Suprapubic skin (tissue), 4 donors: ENCODE data around the gene CLRN2. TPM values are rescaled to one million over a fixed set of nuclear protein-coding genes. Genes with fewer than 3 reads are reported as not detected.
"Not testable (repeated sequence)": the region's sequence is repeated elsewhere in the genome, so short reads cannot be mapped to it uniquely, and the experiment has no call there.

ENCODE experiments used
- DNase-seq, 2 donors: peaks; one replicate each; pipeline ENCODE4 v3.0.0-alpha.2; 2019; ENCODE audit warnings: low spot score in 2 of 2
- H3K27ac ChIP-seq: fragments of 200-600 bp; sonication (generic); one replicate; pipeline ENCODE4 v1.5.1; 2019
- H3K27me3 ChIP-seq: fragments of 200-600 bp; sonication (generic); one replicate; pipeline ENCODE4 v1.5.1; 2019
- H3K36me3 ChIP-seq: fragments of 200-600 bp; sonication (generic); one replicate; pipeline ENCODE4 v1.5.1; 2019
- H3K4me1 ChIP-seq: fragments of 200-600 bp; sonication (generic); one replicate; pipeline ENCODE4 v1.5.1; 2019
- H3K4me3 ChIP-seq: fragments of 200-600 bp; sonication (generic); one replicate; pipeline ENCODE4 v1.5.1; 2019; ENCODE audit warnings: mild to moderate bottlenecking
- H3K9me3 ChIP-seq: fragments of 200-600 bp; sonication (generic); one replicate; pipeline ENCODE4 v1.5.1; 2019
- CTCF ChIP-seq, 2 donors: fragments of 200-600 bp in 1 of 2; fragments of 450-650 bp in 1 of 2; sonication (generic) in 1 of 2; IDR thresholded peaks; one replicate each; pipeline ENCODE4 v1.5.1; 2016 to 2019; ENCODE audit warnings: antibody characterized with exemption in 2 of 2, mild to moderate bottlenecking in 1 of 2, moderate library complexity in 1 of 2
- EP300 ChIP-seq: sonication (generic); formaldehyde crosslinking; IDR thresholded peaks from one replicate; pipeline ENCODE4 v1.6.1; 2017; ENCODE audit warnings: antibody characterized with exemption
- POLR2A ChIP-seq, 2 donors: fragments of 450-650 bp; IDR thresholded peaks; one replicate each; pipeline ENCODE4 v1.6.1; 2017; ENCODE audit warnings: antibody characterized with exemption in 2 of 2, mild to moderate bottlenecking in 2 of 2, moderate library complexity in 2 of 2
- POLR2AphosphoS5 ChIP-seq, 3 donors: sonication (generic); formaldehyde crosslinking; IDR thresholded peaks; one replicate each; pipeline ENCODE4 v1.6.1; 2017; ENCODE audit warnings: antibody characterized with exemption in 3 of 3
- WGBS: methylation state at CpG from one replicate; pipeline ENCODE4 v1.1.5; 2018; 5-methylcytosine and 5-hydroxymethylcytosine counted together
- total RNA-seq, 4 donors: library from RNA; depleted of rRNA; stranded (reverse); fragments of >200 nt; gene quantifications; one replicate each; pipeline ENCODE4 v1.1.0, GENCODE V29; 2016

CLRN2 gene
- total RNA-seq, 4 donors from 2014 or later, result not detected

DNA sequence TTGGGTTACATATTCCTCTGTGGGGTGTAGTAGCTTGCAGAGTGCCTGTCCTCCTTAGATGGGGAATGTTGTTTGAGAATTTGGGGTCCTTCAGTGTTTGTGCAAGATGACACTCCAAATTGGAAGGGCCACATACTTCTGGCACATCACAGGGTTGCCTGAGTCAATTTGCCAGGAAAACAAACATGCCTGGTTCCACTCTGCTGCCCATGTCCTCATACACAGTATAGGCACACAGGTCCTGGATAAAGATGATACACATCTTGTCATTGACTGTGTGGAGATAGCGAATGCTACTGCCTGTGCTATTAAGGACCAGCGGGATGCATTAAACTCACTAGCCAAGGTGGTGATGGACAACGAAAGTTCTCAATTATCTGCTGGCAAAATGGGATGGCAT lies 50.9 kb downstream of the CLRN2 start:
- Histone ChIP-seq H3K36me3 (no peaks in the 10 kb centered on the region), H3K27me3 (no peaks in the 10 kb centered on the region), H3K27ac (no peak overlapping the region), H3K4me1 (no peaks in the 10 kb centered on the region), H3K4me3 (no peak overlapping the region), H3K9me3 (no peaks in the 10 kb centered on the region)
- TF ChIP-seq EP300 (no peak), CTCF (IDR thresholded peaks at IDR 0.05) (no peak), POLR2A (IDR thresholded peaks at IDR 0.05) (no peak), POLR2AphosphoS5 (IDR thresholded peaks at IDR 0.05) (no peak)
- DNase-seq, result no peak
- WGBS, result 93% methylated on average over 3 of the region's 3 CpGs

DNA sequence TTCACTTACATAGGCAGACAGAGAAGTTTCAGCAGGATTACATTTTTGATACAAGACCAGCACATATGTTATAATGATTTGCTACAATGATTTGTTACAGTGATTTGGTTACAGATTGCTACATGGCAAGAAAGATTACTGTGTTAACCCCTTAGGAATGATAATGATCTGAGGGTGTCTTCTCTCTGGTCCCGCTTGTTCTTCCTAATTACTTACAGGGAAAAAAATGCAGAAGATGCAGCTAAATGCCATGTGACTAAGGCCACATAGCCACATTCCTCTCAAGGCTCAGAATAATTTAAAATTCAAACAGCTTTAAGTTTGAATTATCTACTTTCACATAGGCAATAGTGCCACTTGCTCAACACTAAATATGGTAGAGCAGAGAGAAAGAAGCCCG lies 52.3 kb downstream of the CLRN2 start:
- WGBS, result 59% methylated on average over 2 of the region's 2 CpGs
- no peak overlapping the region for H3K4me3 ChIP-seq
- H3K4me1 ChIP-seq, result no peaks in the 10 kb centered on the region
- H3K9me3 ChIP-seq, result no peaks in the 10 kb centered on the region
- DNase-seq, result no peak
- TF ChIP-seq CTCF (IDR thresholded peaks at IDR 0.05) (no peak), POLR2A (IDR thresholded peaks at IDR 0.05) (no peak), POLR2AphosphoS5 (IDR thresholded peaks at IDR 0.05) (no peak), EP300 (no peak)
- H3K36me3 ChIP-seq, result no peaks in the 10 kb centered on the region
- no peak overlapping the region for H3K27ac ChIP-seq
- H3K27me3 ChIP-seq, result no peaks in the 10 kb centered on the region

- Histone ChIP-seq H3K4me3 (no peak overlapping the region), H3K27me3 (no peaks in the 10 kb centered on the region), H3K36me3 (no peaks in the 10 kb centered on the region), H3K9me3 (no peaks in the 10 kb centered on the region), H3K27ac (no peak overlapping the region), H3K4me1 (peaks cover 16% of the 10 kb centered on the region)
- DNase-seq, result no peak
- no peak for TF ChIP-seq POLR2A (IDR thresholded peaks at IDR 0.05)
- TF ChIP-seq POLR2AphosphoS5 (IDR thresholded peaks at IDR 0.05), result no peak
- no peak for TF ChIP-seq EP300
- 92% methylated on average over 4 of the region's 4 CpGs for WGBS
Observed at GRCh38 chr4:17574206-17574605, 59.2 kb downstream of the CLRN2 start.

DNA sequence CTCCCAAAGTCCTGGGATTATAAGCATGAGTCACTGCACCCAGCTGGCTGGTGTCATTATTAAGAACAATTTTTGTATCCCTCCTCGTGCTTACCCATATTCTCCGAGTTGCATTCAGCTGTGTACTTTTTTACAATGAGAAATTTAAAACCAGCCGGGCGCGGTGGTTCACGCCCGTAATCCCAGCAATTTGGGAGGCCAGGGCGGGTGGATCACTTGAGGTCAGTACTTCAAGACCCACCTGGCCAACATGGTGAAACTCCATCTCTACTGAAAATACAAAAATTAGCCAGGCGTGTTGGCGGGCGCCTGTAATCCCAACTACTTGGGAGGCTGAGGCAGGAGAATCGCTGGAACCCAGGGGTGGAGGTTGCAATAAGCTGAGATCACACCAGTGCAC lies 60.2 kb downstream of the CLRN2 start:
- H3K4me3 ChIP-seq, H3K27me3 ChIP-seq, H3K36me3 ChIP-seq, H3K9me3 ChIP-seq, DNase-seq, H3K27ac ChIP-seq: not testable (repeated sequence)
- H3K4me1 ChIP-seq, result peaks cover 18% of the 10 kb centered on the region
- WGBS, result 94% methylated on average over 12 of the region's 12 CpGs

Other genes with a start within 250 kb of the CLRN2 start
- 10 to 100 TPM in 2 of 4 donors, 1 to 10 TPM in 2; 5.1 to 15.7 (median 9.5) TPM for gene QDPR, start 3.1 kb upstream of the CLRN2 start, total RNA-seq
- gene LAP3, start 62.0 kb downstream of the CLRN2 start, total RNA-seq, result 100 to 1,000 TPM in 1 of 4 donors, 10 to 100 TPM in 3; 45.9 to 100 (median 62.0) TPM
- gene MED28, start 99.5 kb downstream of the CLRN2 start, total RNA-seq, result 10 to 100 TPM; 12.4 to 22.2 (median 14.4) TPM